Measurements from ENCODE around the gene SPATA31C2.

DNA sequence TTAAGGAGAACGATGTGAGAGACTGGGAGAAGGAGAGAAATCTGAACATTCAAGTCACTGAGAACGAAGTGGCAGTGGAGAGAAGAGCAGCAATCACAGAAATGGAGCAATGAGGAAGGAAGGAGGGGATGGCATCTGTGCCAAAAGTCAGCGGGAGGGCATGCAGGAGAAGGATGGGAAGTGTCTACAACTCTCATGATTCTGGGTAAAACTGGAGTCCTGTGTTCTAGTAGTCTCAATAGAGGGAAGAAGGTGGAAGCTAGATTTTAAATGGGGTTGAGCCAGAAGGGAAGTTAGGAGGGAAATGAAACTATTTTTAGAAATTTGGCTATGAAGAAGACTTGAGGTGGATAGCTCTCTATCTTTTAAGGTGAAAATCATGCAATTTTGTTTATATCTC lies 39.1 kb upstream of the SPATA31C2 start:
- TF ChIP-seq, protein P1, sequence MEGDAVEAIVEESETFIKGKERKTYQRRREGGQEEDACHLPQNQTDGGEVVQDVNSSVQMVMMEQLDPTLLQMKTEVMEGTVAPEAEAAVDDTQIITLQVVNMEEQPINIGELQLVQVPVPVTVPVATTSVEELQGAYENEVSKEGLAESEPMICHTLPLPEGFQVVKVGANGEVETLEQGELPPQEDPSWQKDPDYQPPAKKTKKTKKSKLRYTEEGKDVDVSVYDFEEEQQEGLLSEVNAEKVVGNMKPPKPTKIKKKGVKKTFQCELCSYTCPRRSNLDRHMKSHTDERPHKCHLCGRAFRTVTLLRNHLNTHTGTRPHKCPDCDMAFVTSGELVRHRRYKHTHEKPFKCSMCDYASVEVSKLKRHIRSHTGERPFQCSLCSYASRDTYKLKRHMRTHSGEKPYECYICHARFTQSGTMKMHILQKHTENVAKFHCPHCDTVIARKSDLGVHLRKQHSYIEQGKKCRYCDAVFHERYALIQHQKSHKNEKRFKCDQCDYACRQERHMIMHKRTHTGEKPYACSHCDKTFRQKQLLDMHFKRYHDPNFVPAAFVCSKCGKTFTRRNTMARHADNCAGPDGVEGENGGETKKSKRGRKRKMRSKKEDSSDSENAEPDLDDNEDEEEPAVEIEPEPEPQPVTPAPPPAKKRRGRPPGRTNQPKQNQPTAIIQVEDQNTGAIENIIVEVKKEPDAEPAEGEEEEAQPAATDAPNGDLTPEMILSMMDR (IDR thresholded peaks at IDR 0.05): no peak
- TF ChIP-seq EZH2 (IDR thresholded peaks at IDR 0.05) (no peak), EZH2phosphoT487 (IDR thresholded peaks at IDR 0.05) (no peak)
